Measurements from ENCODE around the gene DGKI. TPM values are rescaled to one million over a fixed set of nuclear protein-coding genes. Genes with fewer than 3 reads are reported as not detected.
A peak's percentile ranks its signal among the peaks of the same experiment; 100 is the strongest.

The DGKI gene
- total and polyA plus RNA-seq, 2 of the 4 experiments (the other 2 are of a cell fraction) = 3.9 to 15.8 TPM

- no peaks in the 10 kb centered on the region for H3K9me3 ChIP-seq (ENCODE audit: control insufficient read depth, insufficient read depth, low read length)
- H3K4me3 ChIP-seq (ENCODE audit: insufficient read depth, low read depth, low read length) = no peak overlapping the region
- TSS peak; percentile 25 for BruUV-seq (replicated peaks)
- H2BK15ac ChIP-seq (ENCODE audit: low read depth, low read length) = no peak overlapping the region
- no peak overlapping the region for H4K5ac ChIP-seq (ENCODE audit: low read depth, low read length)
- intact Hi-C loops (cut with micrococcal nuclease) (no loop called here), dilution Hi-C loops (cut with HindIII; ENCODE audit: low sequenced_read_pairs, unreplicated experiment) (no loop called here), in situ Hi-C loops (cut with MboI; ENCODE audit: low sequenced_read_pairs) (no loop called here)
- no peak overlapping the region for H2AK9ac ChIP-seq (replicated peaks; ENCODE audit: low read depth, low read length, poor library complexity)
- H3K27ac ChIP-seq (ENCODE audit: insufficient read depth, low read length) = no peak overlapping the region
- H3K18ac ChIP-seq (ENCODE audit: low read depth, low read length) = no peak overlapping the region
- WGBS, 2 experiments (ENCODE audit: extremely low coverage in 2 of 2, insufficient read length in 1 of 2) = 100% methylated on average over 1 of the region's 4 CpGs; no CpG with 5 or more reads in 1 of the 2 experiments
- peaks cover 10 to 71% of the 10 kb centered on the region in 2 experiments for H3K79me1 ChIP-seq (ENCODE audit: low read depth in 1 of 2, low read length in 2 of 2)
- H2BK20ac ChIP-seq (ENCODE audit: low read depth, low read length) = no peak overlapping the region
- peak overlapping the region in 1 of 2 experiments; percentile 56; a peak in 1 of 4 replicates for H4K8ac ChIP-seq (ENCODE audit: low read depth in 2 of 2, low read length in 2 of 2)
- no peak overlapping the region for H2AK5ac ChIP-seq (ENCODE audit: low read depth, low read length)
- H3K27me3 ChIP-seq (ENCODE audit: control insufficient read depth, insufficient read depth, low read length) = no peaks in the 10 kb centered on the region
- peaks cover 53% of the 10 kb centered on the region for H3K36me3 ChIP-seq (ENCODE audit: control insufficient read depth, insufficient read depth, low read length)
- CTCF ChIA-PET = no interaction called here
- peaks cover 48% of the 10 kb centered on the region for H3K9me1 ChIP-seq (ENCODE audit: insufficient read depth, low read length)
- peak overlapping the region; percentile 42; the same call in 1 of the 2 replicates for H3K14ac ChIP-seq (replicated peaks; ENCODE audit: low read depth, low read length)
- no peak overlapping the region for H3K9ac ChIP-seq (ENCODE audit: low read depth, low read length)
- no peak overlapping the region for H3K4ac ChIP-seq (ENCODE audit: low read depth, low read length)
- peaks cover 20% of the 10 kb centered on the region for H3K4me1 ChIP-seq (ENCODE audit: control insufficient read depth, insufficient read depth, low read length)
- no peak for TF ChIP-seq MAFK (IDR thresholded peaks at IDR 0.05; ENCODE audit: low read depth, low read length)
- no peak for TF ChIP-seq NFE2L2 (IDR thresholded peaks at IDR 0.05; ENCODE audit: low read depth, low read length)
- no peak for TF ChIP-seq MXI1 (IDR thresholded peaks at IDR 0.05; ENCODE audit: borderline replicate concordance, low read depth, low read length)
- no peak overlapping the region for H3K56ac ChIP-seq (ENCODE audit: extremely low read depth, insufficient read depth, low read length)
- no peak overlapping the region for H3K23ac ChIP-seq (ENCODE audit: low read depth, low read length)
- ATAC-seq (ENCODE audit: low read depth) (no peak), DNase-seq (no peak)
- H2BK120ac ChIP-seq (ENCODE audit: low read depth, low read length) = no peak overlapping the region
- no peak overlapping the region for H2AFZ ChIP-seq (replicated peaks; ENCODE audit: low read length, poor library complexity)
- H2BK5ac ChIP-seq (ENCODE audit: low read depth, low read length, poor library complexity, severe bottlenecking) = peak overlapping the region; percentile 35
- no peak overlapping the region for H3K4me2 ChIP-seq (ENCODE audit: low read depth, low read length)
- H4K91ac ChIP-seq (ENCODE audit: insufficient read depth, low read depth, low read length) = no peak overlapping the region
- POLR2A ChIA-PET (ENCODE audit: unreplicated experiment) = no interaction called here
- peaks cover 4% of the 10 kb centered on the region; the same call in 1 of the 2 replicates for H4K20me1 ChIP-seq (ENCODE audit: insufficient read depth, low read length)
These were observed 29.0 kb upstream of the DGKI start for GRCh38 chr7:137875746-137876145.
